ENCODE measurements around the gene VPS18. TPM values are rescaled to one million over a fixed set of nuclear protein-coding genes. Genes with fewer than 3 reads are reported as not detected.
A peak's percentile ranks its signal among the peaks of the same experiment; 100 is the strongest.

The VPS18 gene
- total RNA-seq, 1 experiment from 2014 or later: 14.3 TPM

DNA sequence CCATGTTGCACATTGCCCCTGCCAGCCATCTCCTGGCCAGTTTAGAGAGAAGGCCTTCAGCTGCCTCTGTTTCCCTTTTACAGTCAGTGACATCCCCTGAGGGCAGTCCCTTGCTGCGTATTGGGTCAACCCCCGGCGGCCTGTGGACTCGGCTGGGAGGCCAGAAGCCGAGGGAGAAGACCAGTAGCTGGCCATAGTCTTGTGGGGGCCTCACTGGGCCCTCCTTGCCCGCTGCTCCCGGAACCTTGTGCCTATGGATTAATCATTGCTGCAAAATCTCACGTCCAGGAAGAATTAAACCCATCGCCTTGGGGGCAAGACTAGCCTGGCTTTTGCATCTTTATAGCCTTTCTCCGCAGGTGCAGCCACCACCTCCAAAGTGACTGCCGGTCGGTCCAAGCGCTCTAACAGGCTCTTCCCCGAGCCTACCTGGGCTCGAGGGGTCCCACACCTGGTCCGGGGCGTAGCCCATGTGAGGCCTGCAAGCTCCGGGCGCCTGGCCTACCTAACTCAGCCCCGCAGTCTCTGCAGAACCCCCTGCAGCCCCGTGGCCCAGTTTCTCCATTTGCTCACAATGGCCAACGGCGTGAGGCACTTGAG lies 58.2 kb downstream of the VPS18 start:
- CTCF ChIA-PET: interaction anchor here (0.9 to 1.4 kb wide), 3 partner anchors 11 to 81 kb away, joined by 3 to 8 read pairs (median 4); no protein-coding TSS in a partner anchor
- TF ChIP-seq, protein P1, sequence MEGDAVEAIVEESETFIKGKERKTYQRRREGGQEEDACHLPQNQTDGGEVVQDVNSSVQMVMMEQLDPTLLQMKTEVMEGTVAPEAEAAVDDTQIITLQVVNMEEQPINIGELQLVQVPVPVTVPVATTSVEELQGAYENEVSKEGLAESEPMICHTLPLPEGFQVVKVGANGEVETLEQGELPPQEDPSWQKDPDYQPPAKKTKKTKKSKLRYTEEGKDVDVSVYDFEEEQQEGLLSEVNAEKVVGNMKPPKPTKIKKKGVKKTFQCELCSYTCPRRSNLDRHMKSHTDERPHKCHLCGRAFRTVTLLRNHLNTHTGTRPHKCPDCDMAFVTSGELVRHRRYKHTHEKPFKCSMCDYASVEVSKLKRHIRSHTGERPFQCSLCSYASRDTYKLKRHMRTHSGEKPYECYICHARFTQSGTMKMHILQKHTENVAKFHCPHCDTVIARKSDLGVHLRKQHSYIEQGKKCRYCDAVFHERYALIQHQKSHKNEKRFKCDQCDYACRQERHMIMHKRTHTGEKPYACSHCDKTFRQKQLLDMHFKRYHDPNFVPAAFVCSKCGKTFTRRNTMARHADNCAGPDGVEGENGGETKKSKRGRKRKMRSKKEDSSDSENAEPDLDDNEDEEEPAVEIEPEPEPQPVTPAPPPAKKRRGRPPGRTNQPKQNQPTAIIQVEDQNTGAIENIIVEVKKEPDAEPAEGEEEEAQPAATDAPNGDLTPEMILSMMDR (IDR thresholded peaks at IDR 0.05; ENCODE audit: unreplicated experiment): no peak
- peak overlapping the region; percentile 76 for H3K4me3 Mint-ChIP-seq (ENCODE audit: low read depth, unreplicated experiment)
- no peak for DNase-seq
- peaks cover 7% of the 10 kb centered on the region for H3K4me1 Mint-ChIP-seq (ENCODE audit: low read depth, unreplicated experiment)
- H3K36me3 Mint-ChIP-seq (ENCODE audit: insufficient read depth, unreplicated experiment): peaks cover 24% of the 10 kb centered on the region
- intact Hi-C loops (cut with micrococcal nuclease; ENCODE audit: unreplicated experiment): no loop called here
- no peaks in the 10 kb centered on the region for H3K27me3 Mint-ChIP-seq (ENCODE audit: unreplicated experiment)
- H3K27ac Mint-ChIP-seq (ENCODE audit: unreplicated experiment): peak overlapping the region; percentile 91
- TSS peak; percentile 90 for BruUV-seq (replicated peaks)
- no peaks in the 10 kb centered on the region for H3K9me3 Mint-ChIP-seq (ENCODE audit: low read depth, unreplicated experiment)

- Mint-ChIP-seq H3K4me3 (ENCODE audit: low read depth, unreplicated experiment) (peak within 1 kb of the TSS; percentile 76), H3K27me3 (ENCODE audit: unreplicated experiment) (no peaks in the 10 kb centered on the region), H3K9me3 (ENCODE audit: low read depth, unreplicated experiment) (no peaks in the 10 kb centered on the region), H3K36me3 (ENCODE audit: insufficient read depth, unreplicated experiment) (peaks cover 27% of the 10 kb centered on the region), H3K27ac (ENCODE audit: unreplicated experiment) (peak within 1 kb of the TSS; percentile 91), H3K4me1 (ENCODE audit: low read depth, unreplicated experiment) (peaks cover 7% of the 10 kb centered on the region)
- TF ChIP-seq, protein P1 (IDR thresholded peaks at IDR 0.05; ENCODE audit: unreplicated experiment): no peak
- intact Hi-C loops (cut with micrococcal nuclease; ENCODE audit: unreplicated experiment): no loop called here
- CTCF ChIA-PET: interaction anchor here (0.5 to 1.4 kb wide), 4 partner anchors 12 to 476 kb away, joined by 3 to 8 read pairs (median 4); no protein-coding TSS in a partner anchor
- no TSS peak for BruUV-seq (replicated peaks)
- peak; percentile 91 for DNase-seq
These were observed 58.9 kb downstream of the VPS18 start, which contains the start of gene CHAC1 for GRCh38 chr15:40952901-40953712. Gene CHAC1 (plus strand): TSS chr15:40953471. CDS start chr15:40953584, 113 bp downstream.

Other genes with a start within 250 kb of the VPS18 start
- 12.8 and 14.5 TPM in 2 replicates for gene RAD51, start 199.3 kb upstream of the VPS18 start, total RNA-seq (2022)
- gene RMDN3, start 139.2 kb upstream of the VPS18 start, total RNA-seq (2022): 23.5 and 25.5 TPM in 2 replicates
- 5.6 and 11.6 TPM in 2 replicates for gene GCHFR, start 130.4 kb upstream of the VPS18 start, total RNA-seq (2022)
- gene C15orf62, start 124.5 kb upstream of the VPS18 start, total RNA-seq (2022): 0.56 and 0.64 TPM in 2 replicates
- 13.9 and 14.9 TPM in 2 replicates for gene ZFYVE19, start 87.4 kb upstream of the VPS18 start, total RNA-seq (2022)
- 15.2 and 17.4 TPM in 2 replicates for gene DNAJC17, start 87.0 kb upstream of the VPS18 start, total RNA-seq (2022)
- gene PPP1R14D, start 65.7 kb upstream of the VPS18 start, total RNA-seq (2022): 0.51 and 1.7 TPM in 2 replicates
- 93.7 and 98.4 TPM in 2 replicates for gene SPINT1, start 50.4 kb upstream of the VPS18 start, total RNA-seq (2022)
- 4.2 and 4.9 TPM in 2 replicates for gene RHOV, start 20.2 kb upstream of the VPS18 start, total RNA-seq (2022)
- gene DLL4, start 34.9 kb downstream of the VPS18 start, total RNA-seq (2022): not detected in 2 replicates
- gene CHAC1, start 59.0 kb downstream of the VPS18 start, total RNA-seq (2022): 5.0 and 5.2 TPM in 2 replicates
- gene INO80, start 221.8 kb downstream of the VPS18 start, total RNA-seq (2022): 15.3 and 16.9 TPM in 2 replicates

All from Calu3 (cell line).